Keratinocyte (primary cell): ENCODE results near the gene NME9.

Experiments used
- CTCF ChIP-seq, 3 experiments: IDR thresholded peaks in 1 of 3; conservative IDR thresholded peaks in 1 of 3; optimal IDR thresholded peaks in 1 of 3; 2 replicates in 2 of 3; 3 replicates in 1 of 3; pipeline versions ENCODE3 to v1.5.1; 2011; ENCODE audit warnings: low read length in 3 of 3, mild to moderate bottlenecking in 3 of 3, moderate library complexity in 2 of 3, control low read depth in 1 of 3, inconsistent platforms in 1 of 3; ENCODE audit not compliant: insufficient read depth in 2 of 3; ENCODE audit errors: extremely low read depth in 1 of 3
- EZH2 ChIP-seq: IDR thresholded peaks from one replicate; pipeline ENCODE4 v1.6.1; 2012; ENCODE audit warnings: inconsistent platforms, mild to moderate bottlenecking, low read length, moderate library complexity

GRCh38 chr3:138329984-138330293 lies 288 bp upstream of the NME9 start:
- TF ChIP-seq EZH2 (no peak), CTCF (optimal IDR thresholded peaks at IDR 0.05 in 1 of 3, IDR thresholded peaks at IDR 0.05 in 1 of 3, conservative IDR thresholded peaks at IDR 0.05 in 1 of 3; ENCODE audit: extremely low read depth in 1 of 3, insufficient read depth in 2 of 3, low read length in 3 of 3) (no peak)
